Colon (tissue), 2 donors: ENCODE data around the gene R3HDM2.
"Not testable (repeated sequence)": the region's sequence is repeated elsewhere in the genome, so short reads cannot be mapped to it uniquely, and the experiment has no call there.

Source experiments
- FAIRE-seq: peaks from 2 replicates; lab custom pipeline; 2012; peaks lifted over from hg19 to GRCh38; lab: Jason Lieb, UNC
- donor health status: control.
- donor health status: control.

The R3HDM2 gene

DNA sequence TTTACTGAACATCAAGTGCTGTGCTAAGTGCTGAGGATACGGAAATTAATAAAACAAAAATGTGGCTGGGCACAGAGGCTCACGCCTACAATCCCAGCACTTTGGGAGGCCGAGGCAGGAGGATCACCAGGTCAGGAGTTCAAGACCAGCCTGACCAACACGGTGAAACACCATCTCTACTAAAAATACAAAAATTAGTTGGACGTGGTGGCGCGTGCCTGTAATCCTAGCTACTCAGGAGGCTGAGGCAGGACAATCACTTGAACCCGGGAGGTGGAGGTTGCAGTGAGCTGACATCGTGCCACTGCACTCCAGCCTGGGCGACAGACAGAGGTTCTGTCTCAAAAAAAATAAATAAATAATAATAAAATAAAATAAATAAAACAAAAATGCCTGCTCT lies 3.9 kb downstream of the R3HDM2 start:
- not testable (repeated sequence) for FAIRE-seq

DNA sequence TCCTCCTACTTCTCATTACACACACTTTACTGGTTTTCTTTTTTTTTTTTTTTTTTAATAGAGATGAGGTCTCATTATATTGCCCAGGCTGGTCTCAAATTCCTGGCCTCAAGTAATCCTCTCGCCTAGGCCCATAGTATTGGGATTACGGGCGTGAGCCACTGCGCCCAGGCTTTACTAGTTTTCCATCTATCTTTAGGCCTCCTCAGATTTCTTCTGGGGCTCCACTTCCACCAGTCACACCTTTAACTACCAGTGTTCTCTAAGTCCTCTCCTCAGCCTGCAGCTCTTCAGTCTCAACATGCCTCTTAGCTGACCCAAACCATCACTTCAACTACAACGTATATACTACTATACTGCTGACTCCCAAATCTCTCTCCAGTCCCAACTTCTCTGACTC lies 10.4 kb downstream of the R3HDM2 start:
- FAIRE-seq = no peak

DNA sequence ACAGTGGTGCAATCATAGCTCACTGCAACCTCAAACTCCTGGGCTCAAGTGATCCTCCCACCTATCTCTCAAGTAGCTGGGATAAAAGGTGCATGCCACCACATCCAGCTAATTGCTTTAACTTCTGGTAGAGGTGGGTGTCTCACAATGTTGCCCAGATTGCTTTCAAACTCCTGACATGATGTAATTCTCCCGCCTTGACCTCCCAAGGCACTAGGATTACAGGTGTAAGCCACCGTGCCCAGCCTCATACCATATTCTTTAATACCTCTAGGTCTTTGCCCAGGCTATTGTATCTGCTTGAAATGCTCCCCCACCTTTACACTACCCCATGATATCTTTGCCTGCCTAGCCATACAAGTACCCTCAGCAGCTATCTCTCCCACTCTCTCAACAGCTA lies 11.3 kb downstream of the R3HDM2 start:
- FAIRE-seq = no peak

DNA sequence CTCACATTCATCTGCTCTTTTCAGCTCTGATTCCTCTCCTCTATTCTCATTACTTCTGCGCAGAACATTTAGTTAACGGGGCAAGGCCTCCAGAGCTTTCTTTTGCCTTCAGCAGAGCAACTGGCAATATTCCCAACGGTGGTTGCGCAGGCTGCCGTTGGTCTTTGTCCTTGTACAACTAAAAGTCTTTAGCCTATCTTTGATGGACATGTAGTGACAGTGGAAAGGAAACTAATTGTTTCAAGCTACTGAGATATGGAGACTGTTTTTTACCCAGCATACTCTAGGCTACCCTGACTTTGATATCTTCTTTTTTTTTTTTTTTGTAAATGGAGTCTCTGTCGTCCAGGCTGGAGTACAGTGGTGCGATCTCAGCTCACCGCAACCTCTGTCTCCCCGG lies 12.6 kb downstream of the R3HDM2 start:
- no peak for FAIRE-seq

DNA sequence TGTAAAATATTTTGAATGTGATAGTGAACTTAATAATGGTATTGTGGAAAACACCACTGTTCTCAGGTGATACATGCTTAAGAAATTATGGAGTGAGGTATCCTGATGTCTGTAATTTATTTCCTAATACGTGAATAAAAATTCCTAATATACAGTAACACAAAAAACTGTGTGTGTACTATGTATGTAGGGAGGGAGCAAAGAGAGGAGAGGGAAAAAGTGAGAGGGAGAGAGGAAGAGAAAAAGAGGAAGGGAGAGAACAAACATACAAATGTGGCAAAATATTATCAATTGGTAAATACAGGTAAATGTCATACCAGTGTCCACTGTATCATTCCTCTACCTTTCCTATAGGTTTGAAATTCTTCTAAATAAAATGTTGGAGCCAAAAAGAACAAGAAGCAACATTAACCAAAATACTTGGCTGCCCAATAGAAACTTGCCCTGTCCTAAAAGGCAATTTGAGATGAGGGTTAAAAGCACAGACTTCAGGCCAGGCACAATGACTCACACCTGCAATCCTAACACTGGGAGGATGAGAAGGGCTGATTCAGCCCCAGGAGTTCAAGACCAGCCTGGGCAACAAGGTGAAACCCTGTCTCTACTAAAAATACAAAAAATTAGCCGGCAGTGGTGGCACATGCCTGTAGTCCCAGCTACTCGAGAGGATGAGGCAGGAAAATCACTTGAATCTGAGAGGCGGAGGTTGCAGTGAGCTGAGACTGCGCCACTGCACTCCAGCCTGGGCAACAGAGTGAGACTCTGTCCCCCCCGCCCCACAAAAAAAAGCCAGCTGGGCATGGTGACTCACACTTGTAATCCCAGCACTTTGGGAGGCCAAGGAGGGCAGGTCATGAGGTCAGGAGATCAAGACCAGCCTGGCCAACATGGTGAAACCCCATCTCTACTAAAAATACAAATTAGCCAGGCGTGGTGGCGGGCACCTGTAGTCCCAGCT lies 14.5 kb downstream of the R3HDM2 start:
- FAIRE-seq = no peak

DNA sequence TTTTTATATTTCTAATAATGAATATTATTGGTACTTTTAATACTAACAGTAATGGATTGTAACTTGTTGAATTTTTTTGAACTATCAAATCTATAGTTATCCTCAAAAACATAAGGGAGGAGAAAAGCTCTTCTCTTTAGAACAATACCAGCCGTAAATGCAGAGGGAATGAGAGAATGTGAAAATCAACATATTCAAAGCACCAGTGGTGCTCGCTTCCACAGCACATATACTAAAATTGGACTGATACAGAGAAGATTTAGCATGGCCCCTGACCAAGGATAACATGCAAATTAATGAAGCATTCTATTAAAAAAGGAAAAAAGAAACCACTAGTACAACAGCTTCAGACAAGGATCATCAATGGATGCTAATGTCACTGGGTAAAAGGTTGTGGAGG lies 15.8 kb downstream of the R3HDM2 start:
- no peak for FAIRE-seq

DNA sequence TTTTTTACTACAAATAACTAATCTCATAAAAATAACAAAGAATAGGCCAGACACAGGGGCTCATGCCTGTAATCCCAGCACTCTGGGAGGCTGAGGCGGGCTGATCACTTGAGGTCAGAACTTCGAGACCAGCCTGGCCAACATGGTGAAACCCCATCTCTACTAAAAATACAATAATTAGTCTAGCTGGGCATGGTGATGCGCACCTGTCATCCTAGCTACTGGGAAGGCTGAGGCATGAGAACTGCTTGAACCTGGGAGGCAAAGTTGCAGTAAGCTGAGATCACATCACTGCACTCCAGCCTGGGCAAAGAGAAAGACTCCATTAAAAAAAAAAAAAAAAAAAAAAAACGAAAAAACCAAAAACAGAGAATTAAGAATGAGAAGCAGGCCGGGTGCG lies 16.7 kb downstream of the R3HDM2 start:
- not testable (repeated sequence) for FAIRE-seq

DNA sequence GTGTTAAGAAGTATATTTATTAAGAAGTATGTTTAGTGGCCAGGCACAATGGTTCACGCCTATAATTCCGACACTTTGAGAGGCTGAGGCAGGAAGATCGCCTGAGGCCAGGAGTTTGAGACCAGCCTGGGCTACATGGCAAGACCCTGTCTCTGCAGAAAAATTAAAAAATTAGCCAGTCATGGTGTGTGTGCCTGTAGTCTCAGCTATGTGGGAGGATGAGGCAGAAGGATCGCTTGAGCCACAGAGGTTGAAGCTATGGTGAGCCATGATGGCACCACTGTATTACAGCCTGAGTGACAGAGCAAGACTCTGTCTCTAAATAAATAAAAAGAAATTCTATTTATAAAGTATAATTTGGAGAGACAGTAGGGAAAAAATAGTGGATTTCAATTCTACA lies 20.3 kb downstream of the R3HDM2 start:
- FAIRE-seq = no peak

DNA sequence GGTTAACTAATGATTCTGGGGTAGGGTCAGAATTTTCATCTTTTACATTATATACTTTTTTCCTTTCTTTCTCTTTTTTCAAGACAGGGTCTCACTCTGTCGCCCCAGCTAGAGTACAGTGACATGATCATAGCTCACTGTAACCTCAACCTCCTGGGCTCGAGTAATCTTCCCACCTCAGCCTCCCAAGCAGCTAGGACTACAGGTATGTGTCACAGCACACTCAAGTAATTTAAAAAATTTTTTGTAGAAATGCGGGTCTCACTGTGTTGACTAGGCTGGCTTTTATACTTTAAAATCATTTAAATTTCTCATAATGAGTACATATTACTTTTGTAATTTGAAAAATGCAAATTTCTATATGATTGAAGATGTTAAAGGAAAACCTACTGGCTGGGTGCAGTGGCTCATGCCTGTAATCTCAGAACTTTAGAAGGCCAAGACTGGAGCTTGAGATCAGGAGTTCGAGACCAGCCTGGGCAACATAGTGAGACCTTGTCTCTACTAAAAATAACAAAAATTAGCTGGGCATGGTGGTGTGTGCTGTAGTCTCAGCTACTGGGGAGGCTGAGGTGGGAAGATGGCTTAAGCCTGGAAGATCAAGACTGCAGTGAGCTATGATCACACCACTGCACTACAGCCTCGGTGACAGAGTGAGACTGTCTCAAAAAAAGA lies 25.7 kb downstream of the R3HDM2 start:
- FAIRE-seq = no peak

DNA sequence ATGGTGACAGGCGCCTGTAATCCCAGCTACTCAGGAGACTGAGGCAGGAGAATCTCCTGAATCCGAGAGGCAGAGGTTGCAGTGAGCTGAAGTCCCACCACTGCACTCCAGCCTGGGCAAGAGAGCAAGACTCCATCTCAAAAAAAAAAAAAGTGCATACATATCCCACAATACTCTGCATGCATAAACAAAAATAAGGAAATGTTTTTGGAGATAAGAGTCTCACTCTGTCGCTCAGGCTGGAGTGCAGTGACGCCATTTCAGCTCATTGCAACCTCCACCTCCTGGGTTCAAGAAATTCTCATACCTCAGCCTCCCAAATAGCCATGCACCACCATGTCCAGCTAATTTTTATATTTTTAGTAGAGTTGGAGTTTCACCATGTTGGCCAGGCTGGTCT lies 28.7 kb downstream of the R3HDM2 start:
- not testable (repeated sequence) for FAIRE-seq

DNA sequence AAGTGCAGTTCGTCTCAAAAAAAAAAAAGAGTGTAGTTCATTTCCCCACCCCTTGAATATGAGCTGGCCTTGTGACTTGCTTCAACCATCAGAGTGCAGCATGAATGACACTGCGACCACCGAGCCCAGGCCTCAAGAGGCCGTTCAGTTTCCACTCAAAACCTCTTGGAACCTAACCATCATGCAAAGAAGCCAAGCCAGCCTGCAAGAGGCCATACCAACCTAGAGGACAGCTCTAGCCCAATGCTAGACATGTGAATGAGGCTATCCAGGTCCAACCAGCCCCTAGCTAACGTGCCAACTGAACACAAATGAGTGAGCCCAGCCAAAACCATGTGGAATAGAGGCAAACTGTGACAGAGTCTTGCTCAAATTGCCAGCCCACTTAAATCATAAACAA lies 29.7 kb downstream of the R3HDM2 start:
- no peak for FAIRE-seq

DNA sequence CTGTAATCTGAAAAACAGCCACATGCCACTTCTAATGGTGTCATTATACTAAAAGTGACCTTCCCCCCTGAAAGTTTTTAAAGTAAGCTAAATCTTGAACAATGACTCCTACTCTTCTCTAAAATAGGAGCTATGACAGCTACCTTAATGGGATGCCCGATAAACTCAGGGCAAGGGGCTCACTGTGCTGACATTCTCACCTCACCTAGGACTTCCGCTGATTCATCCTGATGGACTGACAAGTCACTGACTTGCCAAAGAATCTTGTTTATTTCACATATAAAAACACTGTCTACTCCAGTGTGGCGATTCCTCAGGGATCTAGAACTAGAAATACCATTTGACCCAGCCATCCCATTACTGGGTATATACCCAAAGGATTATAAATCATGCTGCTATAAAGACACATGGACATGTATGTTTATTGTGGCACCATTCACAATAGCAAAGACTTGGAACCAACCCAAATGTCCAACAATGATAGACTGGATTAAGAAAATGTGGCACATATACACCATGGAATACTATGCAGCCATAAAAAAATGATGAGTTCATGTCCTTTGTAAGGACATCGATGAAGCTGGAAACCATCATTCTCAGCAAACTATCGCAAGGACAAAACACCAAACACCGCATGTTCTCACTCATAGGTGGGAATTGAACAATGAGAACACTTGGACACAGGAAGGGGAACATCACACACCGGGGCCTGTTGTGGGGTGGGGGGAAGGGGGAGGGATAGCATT lies 31.0 kb downstream of the R3HDM2 start:
- not testable (repeated sequence) for FAIRE-seq

DNA sequence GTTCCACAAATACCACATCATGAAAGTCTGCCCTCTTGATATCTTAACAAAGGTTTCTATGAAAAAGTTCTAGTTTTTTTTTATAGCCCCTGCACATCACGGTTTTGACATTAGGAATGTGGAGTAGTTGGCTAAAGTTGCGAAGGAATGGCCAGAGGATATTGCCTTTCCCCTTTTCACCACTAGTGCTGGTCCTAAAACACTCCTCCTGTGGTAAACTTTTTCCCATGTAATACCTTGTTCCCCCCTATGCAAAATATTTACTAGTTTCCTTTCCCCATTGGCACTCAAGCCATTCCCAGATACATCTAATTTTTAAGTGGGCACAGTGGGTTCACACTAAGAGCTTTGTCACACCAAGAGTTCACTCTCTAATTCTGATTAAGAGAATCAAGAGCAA lies 33.4 kb downstream of the R3HDM2 start:
- no peak for FAIRE-seq

DNA sequence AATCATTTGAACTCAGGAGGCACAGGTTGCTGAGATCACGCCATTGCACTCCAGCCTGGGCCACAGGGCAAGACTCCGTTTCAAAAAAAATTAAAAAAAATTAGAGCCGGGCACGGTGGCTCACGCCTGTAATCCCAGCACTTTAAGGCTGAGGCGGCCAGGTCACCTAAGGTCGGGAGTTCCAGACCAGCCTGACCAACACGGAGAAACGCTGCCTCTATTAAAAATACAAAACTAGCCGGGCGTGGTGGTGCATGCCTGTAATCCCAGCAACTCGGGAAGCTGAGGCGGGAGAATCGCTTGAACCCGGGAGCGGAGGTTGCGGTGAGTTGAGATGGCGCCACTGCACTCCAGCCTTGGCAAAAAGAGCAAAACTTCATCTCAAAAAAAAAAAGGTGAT lies 35.7 kb downstream of the R3HDM2 start:
- no peak for FAIRE-seq

DNA sequence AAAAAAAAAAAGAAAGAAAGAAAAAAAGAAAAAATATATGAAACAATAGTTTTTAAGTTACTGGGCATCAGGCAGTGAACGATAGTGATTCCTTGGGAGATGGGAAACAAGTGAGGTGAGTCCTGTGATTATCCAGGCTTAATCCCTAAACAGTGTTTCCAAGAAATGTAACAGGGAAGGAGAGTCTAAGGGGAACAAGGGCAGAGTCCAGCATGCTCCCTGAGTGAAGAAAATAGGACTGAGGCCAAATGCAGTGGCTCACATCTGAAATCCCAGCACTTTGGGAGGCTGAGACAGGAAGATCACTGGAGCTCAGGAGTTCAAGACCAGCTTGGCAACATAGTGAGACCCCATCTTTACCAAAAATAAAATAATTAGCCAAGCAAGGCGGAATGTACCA lies 40.7 kb downstream of the R3HDM2 start:
- FAIRE-seq = no peak

DNA sequence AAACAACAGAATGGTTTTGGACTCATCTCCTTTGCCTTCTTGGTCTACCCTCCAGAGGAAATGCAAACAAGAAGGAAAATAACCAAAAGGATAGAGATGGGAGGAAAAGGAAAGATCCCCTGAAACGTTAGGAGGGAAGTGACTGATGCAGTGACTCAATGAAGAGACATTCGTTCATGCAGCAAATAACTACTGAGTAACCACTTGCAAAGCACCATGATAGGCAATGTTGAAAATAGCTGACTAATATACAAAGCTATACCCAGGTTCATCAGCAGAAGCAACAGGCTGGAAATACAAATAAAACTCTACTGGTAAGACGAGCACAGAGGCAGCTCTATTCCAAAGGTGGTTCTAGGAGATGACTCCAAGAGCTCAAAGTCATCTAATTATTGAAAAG lies 41.8 kb downstream of the R3HDM2 start:
- FAIRE-seq = no peak

DNA sequence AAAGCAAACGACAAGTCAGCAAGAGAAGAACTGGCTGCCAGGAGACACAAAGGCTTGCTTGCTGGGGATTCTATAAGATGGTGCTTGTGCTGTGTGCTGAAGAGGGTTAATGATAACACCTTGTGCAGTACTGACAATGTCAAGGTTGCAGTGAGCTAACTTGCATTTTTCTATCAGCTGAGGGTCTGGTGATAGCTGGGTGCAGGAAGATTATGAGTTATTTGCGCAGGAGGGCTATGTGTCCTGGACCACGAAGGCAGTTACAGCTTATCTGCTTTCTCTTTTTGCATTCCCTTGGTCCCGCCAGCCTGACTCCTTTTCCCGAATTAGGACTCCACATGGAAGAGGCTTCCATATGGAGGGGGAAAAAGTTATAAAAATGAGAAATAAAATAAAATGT lies 42.4 kb downstream of the R3HDM2 start:
- no peak for FAIRE-seq

DNA sequence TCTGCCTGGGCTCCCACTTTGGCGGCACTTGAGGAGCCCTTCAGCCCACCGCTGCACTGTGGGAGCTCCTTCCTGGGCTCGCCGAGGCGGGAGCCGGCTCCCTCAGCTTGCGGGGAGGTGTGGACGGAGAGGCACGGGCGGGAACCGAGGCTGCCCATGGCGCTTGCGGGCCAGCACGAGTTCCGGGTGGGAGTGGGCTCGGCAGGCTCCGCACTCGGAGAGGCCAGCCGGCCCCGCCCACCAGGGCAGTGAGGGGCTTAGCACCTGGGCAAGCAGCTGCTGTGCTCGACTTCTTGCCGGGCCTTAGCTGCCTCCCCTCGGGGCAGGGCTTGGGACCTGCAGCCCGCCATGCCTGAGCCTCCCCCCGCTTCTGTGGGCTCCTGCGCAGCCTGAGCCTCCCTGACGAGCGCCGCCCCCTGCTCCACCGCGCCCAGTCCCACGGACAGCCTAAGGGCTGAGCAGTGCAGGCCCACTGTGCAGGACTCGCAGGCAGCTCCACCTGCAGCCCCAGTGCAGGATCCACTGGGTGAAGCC lies 44.6 kb downstream of the R3HDM2 start:
- no peak for FAIRE-seq

DNA sequence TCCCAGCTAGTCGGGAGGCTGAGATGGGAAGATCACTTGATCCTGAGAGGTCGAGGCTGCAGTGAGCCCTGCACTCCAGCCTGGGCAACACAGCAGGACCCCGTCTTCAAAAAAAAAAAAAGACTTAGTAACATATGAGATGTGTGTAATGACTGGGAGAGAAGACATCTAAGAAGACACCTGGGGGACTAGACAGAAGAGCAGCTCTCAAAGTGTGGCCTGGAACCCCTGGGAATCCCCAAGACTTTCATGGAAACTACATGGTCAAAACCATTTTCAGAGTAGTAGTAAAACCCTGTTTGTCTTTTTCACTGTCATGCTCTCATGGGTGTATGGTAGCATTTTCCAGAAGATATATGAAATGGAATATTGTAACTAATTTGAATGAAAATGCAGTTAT lies 45.3 kb downstream of the R3HDM2 start:
- no peak for FAIRE-seq

DNA sequence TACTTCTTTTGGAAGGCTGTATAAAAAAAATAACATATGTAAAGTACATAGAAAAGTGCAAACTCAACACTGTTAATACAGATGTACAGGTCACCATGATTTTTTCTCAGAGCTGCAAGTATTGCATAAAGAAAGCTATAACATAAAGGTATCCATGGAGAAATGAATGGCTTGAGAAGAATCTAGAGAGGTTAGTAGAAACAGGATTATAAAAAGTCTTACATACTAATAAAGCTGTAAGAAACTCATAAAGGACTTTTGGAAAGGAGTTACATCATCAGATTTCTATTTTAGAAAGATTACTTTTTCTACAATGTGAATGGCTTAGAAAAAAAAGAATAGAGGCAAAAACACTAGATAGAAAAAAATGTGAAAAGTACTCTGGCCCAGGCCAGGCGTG lies 46.4 kb downstream of the R3HDM2 start:
- FAIRE-seq = no peak

DNA sequence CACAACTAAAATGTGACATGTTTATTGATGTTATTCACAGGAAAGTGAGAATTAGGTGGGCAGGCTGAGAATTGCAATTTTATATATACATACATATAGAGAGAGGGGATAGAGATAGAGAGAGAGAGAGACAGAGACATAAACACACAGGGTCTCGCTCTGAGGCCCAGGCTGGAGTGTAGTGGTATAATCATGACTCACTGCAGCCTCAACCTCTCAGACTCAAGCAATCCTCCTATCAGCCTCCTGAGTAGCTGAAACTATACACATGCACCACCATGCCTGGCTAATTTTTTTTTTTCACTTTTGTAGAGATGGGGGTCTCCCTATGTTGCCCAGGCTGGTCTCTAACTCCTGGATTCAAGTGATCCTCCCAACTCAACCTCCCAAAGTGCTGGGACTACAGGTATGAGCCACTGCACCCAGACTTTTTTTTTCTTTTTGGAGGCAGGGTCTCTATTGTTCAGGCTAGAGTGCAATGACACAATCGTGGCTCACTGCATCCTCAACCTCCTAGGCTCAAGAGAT lies 49.1 kb downstream of the R3HDM2 start:
- FAIRE-seq = no peak

DNA sequence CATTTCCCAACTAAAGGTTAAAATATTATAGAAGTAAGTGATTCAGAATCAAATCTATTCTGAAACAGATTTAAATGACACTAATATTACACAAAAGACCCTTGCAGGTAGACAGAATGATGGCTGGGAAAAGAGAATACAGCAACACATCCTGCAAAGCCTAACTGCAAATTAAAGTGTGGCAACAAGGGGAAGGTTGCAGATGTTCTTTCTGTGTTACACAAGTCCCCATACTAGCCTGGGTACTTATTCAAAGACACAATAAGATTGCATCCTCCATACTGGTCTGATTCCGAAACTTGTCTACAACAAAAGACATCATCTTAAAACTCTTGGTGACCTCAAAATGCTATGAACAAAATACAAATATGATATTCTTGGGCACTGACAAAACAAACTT lies 50.5 kb downstream of the R3HDM2 start:
- no peak for FAIRE-seq
